LHCN-M2 (cell line): ENCODE data around the gene RAPGEF6. TPM values are rescaled to one million over a fixed set of nuclear protein-coding genes. Genes with fewer than 3 reads are reported as not detected.
"Not testable (repeated sequence)": the region's sequence is repeated elsewhere in the genome, so short reads cannot be mapped to it uniquely, and the experiment has no call there.

ENCODE experiments used
- DNase-seq: peaks from one replicate; pipeline ENCODE4 v3.0.0-alpha.2; 2012; ENCODE audit warnings: low read depth
- total RNA-seq: library from RNA; depleted of rRNA; stranded (reverse); fragments of >200 nt; gene quantifications from 2 replicates; pipeline ENCODE4 v1.2.3, GENCODE V29; 2014

The RAPGEF6 gene
- total RNA-seq, 1 experiment from 2014 or later: 12.4 TPM

- no peak for DNase-seq
Measured at GRCh38 chr5:131436081-131436480, 198.9 kb downstream of the RAPGEF6 start.

DNA sequence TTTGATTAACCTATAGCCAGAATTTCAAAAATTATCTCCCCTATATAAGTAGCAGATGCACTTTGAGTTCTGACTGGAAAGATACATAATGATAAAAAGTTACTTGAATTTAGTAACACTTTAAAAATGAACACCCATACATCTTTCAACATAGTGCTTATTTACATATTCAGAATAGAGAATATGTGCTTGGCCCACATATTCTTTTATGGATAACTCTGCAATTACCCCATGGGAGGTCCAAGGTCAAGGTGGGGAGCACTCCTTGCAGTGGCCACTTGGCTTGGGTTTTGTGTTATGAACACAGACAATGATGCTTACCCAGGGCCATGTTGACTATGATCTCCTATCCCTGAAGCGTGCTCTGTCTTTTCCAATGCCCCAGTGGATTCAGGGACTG lies 201.9 kb downstream of the RAPGEF6 start:
- DNase-seq: no peak

GRCh38 chr5:131431794-131432193 lies 203.2 kb downstream of the RAPGEF6 start:
- no peak for DNase-seq

- peak; percentile 5 for DNase-seq
Measured at GRCh38 chr5:131430794-131431193, 204.2 kb downstream of the RAPGEF6 start.

DNA sequence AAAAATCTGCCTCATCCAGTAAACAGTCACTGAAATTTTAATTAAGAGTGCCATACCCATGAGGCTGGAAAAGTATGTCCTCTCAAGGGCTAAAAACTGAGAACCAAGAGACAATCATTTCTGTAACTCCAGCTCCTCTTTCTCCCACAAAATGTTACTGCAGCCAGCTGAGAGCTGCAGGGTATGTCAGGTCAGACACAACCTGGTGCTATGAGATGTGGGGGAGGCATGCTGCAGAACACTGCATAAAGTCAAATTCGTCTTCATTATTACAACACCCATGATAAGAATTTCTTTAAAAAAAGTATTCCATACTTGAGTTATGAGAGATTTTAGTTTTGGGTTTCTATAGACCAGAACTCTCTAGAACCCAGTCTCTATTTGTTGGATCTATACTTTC lies 209.0 kb downstream of the RAPGEF6 start:
- no peak for DNase-seq

- DNase-seq: peak; percentile 27
Measured at GRCh38 chr5:131423056-131423455, 212.0 kb downstream of the RAPGEF6 start.

- DNase-seq: no peak
Measured at GRCh38 chr5:131419877-131420276, 215.2 kb downstream of the RAPGEF6 start.

GRCh38 chr5:131418846-131419245 lies 216.2 kb downstream of the RAPGEF6 start:
- DNase-seq: no peak

- peak; percentile 66 for DNase-seq
Measured at GRCh38 chr5:131417240-131417869, 217.7 kb downstream of the RAPGEF6 start.

DNA sequence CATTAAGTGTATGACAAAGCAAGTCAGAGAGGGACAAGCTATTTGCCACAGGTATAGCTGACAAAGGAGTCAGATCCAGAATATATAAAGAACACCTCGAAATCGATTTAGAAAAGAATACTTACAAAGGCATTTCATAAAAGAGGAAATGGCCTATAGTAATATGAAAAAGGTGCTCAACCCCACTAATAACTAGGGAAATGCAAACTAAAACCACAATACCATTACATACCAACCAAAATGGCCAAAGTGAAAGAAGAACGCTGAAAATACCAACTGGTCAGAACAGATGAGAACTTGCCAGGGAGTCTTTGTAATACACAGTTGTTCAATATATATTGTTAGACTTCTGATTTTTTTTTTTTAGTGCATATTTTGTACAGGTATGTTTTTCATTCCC lies 218.3 kb downstream of the RAPGEF6 start:
- no peak for DNase-seq

DNA sequence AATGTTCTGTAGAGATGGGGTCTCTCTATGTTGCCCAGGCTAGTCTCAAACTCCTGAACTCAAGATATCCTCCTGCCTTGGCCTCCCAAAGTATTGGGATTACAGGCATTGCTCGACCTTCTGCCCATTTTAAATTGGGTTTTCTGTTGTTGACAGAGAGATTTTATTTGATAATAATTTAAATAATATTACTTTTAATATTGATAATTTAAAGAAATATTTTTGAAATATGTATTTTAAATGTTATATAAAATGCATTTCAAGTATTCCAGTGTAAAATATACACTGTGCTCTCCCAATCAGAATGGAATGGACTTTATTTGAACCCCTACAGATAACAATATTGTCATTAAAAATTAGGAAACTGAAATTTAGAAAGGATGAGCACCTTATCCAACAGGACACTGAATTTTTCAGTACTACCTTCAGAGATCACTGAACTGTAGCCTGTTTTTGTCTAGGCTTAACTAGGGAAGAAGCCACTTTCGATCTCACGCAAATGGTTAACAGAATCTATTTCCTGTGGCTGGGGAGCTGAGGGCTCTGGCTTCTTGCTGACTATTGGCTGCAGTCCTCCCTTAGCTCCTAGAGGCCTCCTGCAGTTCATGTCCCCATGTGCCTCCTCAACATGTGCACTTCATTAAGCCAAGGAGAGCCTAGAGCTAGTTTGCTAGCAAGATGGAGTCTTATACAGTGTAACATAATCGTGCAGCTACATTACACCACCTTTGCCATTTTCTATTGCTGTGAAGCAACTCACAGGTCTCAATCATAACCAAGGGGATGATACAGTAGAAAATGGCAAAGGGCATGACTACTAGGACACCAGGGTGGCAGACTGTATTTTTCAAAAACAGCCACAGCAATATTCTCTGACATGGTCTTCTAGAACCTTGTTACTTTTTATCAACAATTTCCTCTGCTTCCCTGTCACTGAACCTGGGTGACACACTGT lies 221.1 kb downstream of the RAPGEF6 start:
- DNase-seq: no peak

DNA sequence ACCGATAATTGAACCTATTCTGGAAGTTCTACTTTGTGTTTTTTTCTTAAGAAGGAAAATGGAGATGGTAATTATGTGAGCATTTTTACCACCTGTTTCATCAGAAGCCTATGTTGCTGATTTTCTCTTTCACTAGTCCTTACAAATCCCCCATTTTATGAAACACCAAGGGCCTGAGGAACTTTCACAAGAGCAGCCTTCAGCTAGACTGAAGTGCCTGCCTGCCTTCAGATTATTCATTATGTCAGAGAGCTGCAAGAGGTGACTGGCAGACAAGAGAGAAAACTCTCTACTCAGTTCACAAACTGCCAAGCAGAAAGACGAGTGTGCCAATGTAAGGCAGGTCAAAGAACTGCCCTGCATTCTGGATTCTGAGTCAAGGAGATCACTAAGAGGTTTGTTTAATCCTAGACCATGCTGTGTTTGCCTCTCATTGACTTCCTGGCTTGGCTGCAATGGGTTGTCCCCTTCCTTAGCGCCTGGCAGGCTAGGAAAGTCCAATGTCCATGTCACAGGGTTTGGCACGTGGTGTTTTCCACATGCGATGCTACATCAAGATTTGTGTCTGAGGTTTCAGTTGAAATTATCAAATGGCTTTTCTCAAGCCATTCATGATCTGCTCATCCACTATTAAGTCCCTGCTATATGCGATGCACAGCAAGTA lies 227.9 kb downstream of the RAPGEF6 start:
- DNase-seq: no peak

GRCh38 chr5:131406076-131406475 lies 229.0 kb downstream of the RAPGEF6 start:
- DNase-seq: no peak

DNA sequence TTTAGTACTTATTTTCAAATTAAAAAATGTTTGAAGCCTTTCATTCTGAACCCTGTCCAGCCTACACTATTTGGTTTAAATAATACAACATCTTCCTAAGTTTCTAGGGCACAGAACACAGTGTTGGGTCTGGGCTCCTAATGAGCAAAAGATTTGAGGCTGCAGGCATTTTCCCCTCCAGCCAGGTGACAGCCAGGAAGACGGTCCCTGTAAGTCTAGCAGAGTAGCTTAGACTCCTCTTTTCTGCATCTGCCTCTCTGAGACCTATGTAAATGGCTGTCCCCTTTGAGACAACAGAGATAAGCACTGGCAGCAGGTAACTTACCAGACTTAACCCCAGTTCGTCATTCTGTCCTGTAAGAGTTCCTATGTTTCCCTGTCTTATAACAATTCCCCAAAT lies 229.4 kb downstream of the RAPGEF6 start:
- no peak for DNase-seq

DNA sequence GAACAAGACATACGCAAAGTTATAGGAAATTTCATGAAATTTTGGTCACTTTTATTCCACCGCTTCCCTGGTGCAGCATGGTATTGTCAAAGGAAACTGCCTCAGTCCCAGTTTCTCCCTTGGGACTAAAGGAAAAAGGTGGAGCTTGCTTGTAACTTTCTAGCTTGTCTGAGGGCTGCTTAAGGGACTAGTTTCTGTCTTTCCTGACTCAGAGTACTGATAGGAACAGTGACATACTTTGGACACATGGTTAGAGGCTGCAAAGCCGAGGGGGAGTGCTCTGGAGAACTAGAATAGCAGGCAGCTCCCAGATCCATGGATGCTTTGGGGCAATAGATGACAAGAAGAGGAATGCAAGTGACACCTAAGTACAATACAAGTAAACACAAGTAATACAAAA lies 234.4 kb downstream of the RAPGEF6 start:
- DNase-seq: no peak

GRCh38 chr5:131399007-131399406 lies 236.0 kb downstream of the RAPGEF6 start:
- DNase-seq: not testable (repeated sequence)

DNA sequence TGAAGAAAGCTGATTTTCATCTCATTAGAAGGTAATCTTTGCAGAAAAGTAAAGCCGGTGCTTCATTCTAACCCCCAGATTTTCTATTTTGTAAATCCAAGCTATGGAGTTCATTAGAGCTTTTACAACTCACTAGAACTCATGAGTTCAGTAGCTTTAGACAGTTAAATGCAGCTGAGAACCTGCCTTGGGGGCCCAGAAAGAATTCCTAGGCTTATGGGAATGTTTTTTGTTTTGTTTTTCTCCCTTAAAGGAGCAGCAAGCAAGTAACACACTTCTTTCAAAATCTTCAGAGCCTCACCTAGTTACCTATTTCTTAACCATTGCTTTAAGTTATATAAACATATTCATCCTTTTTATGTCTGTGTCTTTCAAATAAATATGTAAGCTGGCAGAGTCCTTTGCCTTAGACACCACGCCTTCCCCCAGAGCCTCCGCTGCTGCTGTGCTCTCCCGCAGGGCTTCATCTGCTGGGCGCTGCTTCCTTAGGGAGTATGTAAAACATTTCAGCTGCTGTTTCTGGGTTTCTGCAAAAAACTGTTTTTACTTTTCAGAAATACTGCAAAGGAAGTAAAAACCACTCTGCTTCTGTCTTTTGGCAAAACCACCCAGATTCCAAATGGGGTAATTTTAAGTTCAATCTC lies 238.3 kb downstream of the RAPGEF6 start:
- DNase-seq: no peak

GRCh38 chr5:131396015-131396414 lies 239.0 kb downstream of the RAPGEF6 start:
- DNase-seq: no peak

DNA sequence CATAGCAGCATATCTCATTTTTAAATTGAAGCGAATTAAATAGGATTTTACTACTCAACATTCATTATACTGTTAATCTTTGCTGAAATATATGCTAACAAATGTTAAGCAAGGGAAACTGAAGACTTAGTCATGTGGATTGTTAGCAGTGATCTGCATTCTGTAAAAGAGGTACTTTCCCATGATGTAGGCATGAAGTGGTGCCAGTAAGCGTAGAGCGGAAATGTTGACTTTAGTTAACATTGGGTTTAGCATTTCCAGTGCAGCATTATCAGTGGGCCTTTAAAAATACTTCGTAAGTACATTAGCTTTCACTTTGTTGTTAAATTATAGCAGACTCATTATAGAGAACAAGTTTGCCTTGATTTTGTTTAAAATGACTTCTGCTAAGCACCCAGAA lies 240.9 kb downstream of the RAPGEF6 start:
- DNase-seq: no peak

- peak; percentile 59 for DNase-seq
Measured at GRCh38 chr5:131393498-131393968, 241.5 kb downstream of the RAPGEF6 start.

- no peak for DNase-seq
Measured at GRCh38 chr5:131392466-131393095, 242.4 kb downstream of the RAPGEF6 start.
